ENCODE results near the gene NCOA7. TPM values are rescaled to one million over a fixed set of nuclear protein-coding genes. Genes with fewer than 3 reads are reported as not detected.
"Not testable (repeated sequence)": the region's sequence is repeated elsewhere in the genome, so short reads cannot be mapped to it uniquely, and the experiment has no call there.

Gene NCOA7
- total RNA-seq, 4 donors from 2014 or later, result 16.7 to 28.3 (median 21.2) TPM

- intact Hi-C loops (cut with DNase I; ENCODE audit: low total_unique reads) (loop anchor here (5.0 kb wide), 1 partner anchor 454 kb away; no protein-coding TSS in a partner anchor), in situ Hi-C loops (cut with MboI; ENCODE audit: low pct_ligation_motif_present in 1 of 4, low pct_unique_long_range_greater_than_20kb in 1 of 4, low sequenced_read_pairs in 3 of 4) (loop anchor here (5.0 to 25.0 kb wide), 4 partner anchors 454 to 612 kb away; partner anchors contain the start of gene TPD52L1 (in 3 of the 4))
- H3K36me3 ChIP-seq, result no peaks in the 10 kb centered on the region
- no peak for TF ChIP-seq EP300 (IDR thresholded peaks at IDR 0.05; ENCODE audit: low read depth)
- no peak for TF ChIP-seq CTCF (IDR thresholded peaks at IDR 0.05)
- no peak for TF ChIP-seq POLR2AphosphoS5 (IDR thresholded peaks at IDR 0.05)
- TF ChIP-seq POLR2A (IDR thresholded peaks at IDR 0.05), result no peak
- 62 to 80% methylated on average over 4 of the region's 4 CpGs for WGBS, 2 donors (ENCODE audit: low coverage in 1 of 2)
- peaks cover 39% of the 10 kb centered on the region for H3K27me3 ChIP-seq
- H3K9me3 ChIP-seq, result no peaks in the 10 kb centered on the region
- H3K4me1 ChIP-seq, result no peaks in the 10 kb centered on the region
- DNase-seq, result no peak
- H3K4me3 ChIP-seq, result no peak overlapping the region
- no peak overlapping the region for H3K27ac ChIP-seq
These were observed 24.1 kb upstream of the NCOA7 start for GRCh38 chr6:125766641-125767040.

DNA sequence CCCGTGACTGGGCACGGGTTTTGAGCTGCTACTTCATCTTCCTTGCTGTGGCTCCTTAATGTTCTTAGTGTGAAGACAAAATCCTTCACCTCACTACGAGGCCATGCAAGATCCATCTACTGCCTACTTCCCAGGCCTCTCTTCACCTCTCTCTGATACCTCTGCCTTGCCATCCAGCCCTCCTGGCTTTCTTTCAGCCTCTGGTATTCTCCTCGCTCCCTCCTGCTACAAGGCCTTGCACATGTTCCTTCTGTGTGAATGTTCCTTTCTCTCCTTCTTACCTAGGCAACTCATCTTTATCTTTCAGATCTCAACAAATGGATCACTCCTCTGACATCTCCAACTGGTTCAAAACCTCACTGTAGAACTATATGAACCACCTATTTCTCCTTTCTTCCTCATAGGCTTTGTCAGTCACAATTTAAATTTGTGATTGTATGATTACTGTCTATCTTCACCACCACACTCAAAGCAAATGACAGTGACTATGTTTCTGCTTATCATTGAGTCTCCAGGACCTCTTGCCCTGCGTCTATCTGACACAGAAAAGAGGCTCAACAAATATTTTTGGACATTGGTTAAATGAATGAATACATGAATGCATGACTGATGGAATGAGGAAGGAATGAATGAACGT is 21.5 kb upstream of the NCOA7 start:
- DNase-seq, result no peak
- no peaks in the 10 kb centered on the region for H3K4me1 ChIP-seq
- no peaks in the 10 kb centered on the region for H3K9me3 ChIP-seq
- H3K27ac ChIP-seq, result no peak overlapping the region
- H3K27me3 ChIP-seq, result peaks cover 31% of the 10 kb centered on the region
- intact Hi-C loops (cut with DNase I; ENCODE audit: low total_unique reads) (loop anchor here (5.0 kb wide), 1 partner anchor 457 kb away; no protein-coding TSS in a partner anchor), in situ Hi-C loops (cut with MboI; ENCODE audit: low pct_ligation_motif_present in 1 of 4, low pct_unique_long_range_greater_than_20kb in 1 of 4, low sequenced_read_pairs in 3 of 4) (loop anchor here (5.0 to 25.0 kb wide), 4 partner anchors 457 to 614 kb away; partner anchors contain the start of gene TPD52L1 (in 3 of the 4))
- 60 to 64% methylated on average over 6 of the region's 6 CpGs for WGBS, 2 donors (ENCODE audit: low coverage in 1 of 2)
- H3K4me3 ChIP-seq, result no peak overlapping the region
- TF ChIP-seq EP300 (IDR thresholded peaks at IDR 0.05; ENCODE audit: low read depth) (no peak), POLR2A (IDR thresholded peaks at IDR 0.05) (no peak), POLR2AphosphoS5 (IDR thresholded peaks at IDR 0.05) (no peak)
- no peaks in the 10 kb centered on the region for H3K36me3 ChIP-seq

DNA sequence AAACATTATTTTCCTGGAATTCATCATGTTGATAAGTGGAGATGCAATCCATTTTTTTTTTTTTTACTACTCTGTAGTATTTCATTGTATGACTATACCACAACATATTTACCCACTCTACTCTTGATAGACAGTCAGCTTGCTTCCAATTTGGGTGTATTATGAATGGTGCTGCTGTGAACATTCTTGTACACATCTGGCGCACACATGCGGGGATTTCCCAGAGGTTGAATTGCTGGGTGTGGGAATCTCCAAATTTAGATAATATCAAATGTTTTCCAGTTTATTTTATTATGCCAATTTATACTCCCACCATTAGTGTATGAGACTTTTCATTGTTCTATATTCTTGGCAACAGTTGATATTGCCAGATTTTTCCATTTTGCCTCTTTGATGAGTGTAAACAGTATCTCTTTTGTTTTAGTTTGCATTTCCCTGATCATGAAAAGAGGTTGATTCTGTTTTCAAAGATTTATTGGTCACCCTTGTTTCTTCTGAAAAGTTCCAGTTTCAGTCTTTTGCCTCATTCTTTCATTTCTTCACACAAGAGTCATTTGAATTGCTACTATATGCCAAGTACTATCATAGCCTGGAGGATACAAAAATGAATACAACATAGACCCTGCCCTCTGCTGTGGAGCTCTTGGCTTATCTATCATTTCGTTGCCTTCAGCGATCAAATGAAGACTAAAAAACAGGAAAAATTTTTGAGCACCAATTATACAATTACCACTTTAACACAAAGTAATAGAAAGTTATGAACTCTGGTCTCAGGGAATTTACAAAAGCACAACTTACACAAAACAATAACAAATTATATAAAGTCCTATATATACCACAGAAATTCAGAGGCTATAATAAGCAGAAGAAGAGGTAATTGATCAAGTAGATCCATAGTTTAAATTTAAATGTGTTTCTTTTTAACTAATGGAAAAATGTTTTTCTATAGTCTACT is 17.1 kb upstream of the NCOA7 start:
- DNase-seq, result no peak
- in situ Hi-C loops (cut with MboI; ENCODE audit: low pct_ligation_motif_present in 1 of 4, low pct_unique_long_range_greater_than_20kb in 1 of 4, low sequenced_read_pairs in 3 of 4), result loop anchor here in 3 of 4 donors (25.0 kb wide), 2 partner anchors 586 to 611 kb away; partner anchors contain the start of gene TPD52L1 (in 2 of the 3)
- intact Hi-C loops (cut with DNase I; ENCODE audit: low total_unique reads), result loop anchor here (5.0 kb wide), 1 partner anchor 901 kb away; no protein-coding TSS in a partner anchor

DNA sequence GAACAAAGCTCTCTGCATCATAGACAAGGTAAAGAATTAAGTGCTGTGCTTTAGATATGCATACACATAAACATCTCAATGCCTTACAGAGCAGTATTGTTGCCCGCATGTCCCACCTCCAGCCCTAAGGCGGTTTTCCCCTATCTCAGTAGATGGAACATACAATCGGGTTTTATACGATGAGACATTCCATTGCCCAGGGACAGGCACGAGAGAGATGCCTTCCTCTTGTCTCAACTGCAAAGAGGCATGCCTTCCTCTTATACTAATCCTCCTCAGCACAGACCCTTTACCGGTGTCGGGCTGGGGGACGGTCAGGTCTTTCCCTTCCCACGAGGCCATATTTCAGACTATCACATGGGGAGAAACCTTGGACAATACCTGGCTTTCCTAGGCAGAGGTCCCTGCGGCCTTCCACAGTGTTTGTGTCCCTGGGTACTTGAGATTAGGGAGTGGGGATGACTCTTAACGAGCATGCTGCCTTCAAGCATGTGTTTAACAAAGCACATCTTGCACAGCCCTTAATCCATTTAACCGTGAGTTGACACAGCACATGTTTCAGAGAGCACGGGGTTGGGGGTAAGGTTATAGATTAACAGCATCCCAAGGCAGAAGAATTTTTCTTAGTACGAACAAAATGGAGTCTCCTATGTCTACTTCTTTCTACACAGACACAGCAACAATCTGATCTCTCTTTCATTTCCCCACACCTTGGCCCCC is 14.5 kb upstream of the NCOA7 start:
- peaks cover 15% of the 10 kb centered on the region for H3K27me3 ChIP-seq
- 80 to 83% methylated on average over 3 to 14 of the region's 14 CpGs for WGBS, 2 donors (ENCODE audit: low coverage in 1 of 2)
- DNase-seq; H3K4me3 ChIP-seq; H3K4me1 ChIP-seq; H3K27ac ChIP-seq; H3K36me3 ChIP-seq; H3K9me3 ChIP-seq; intact Hi-C loops (cut with DNase I; ENCODE audit: low total_unique reads): not testable (repeated sequence)
- in situ Hi-C loops (cut with MboI; ENCODE audit: low pct_ligation_motif_present in 1 of 4, low pct_unique_long_range_greater_than_20kb in 1 of 4, low sequenced_read_pairs in 3 of 4), result loop anchor here in 1 of 4 donors (25.0 kb wide), 1 partner anchor 186 kb away; the partner anchor contains the start of gene HINT3

More for the DNA sequence above, 17.1 kb upstream of the NCOA7 start:
- Histone ChIP-seq H3K27ac (no peak overlapping the region), H3K9me3 (no peaks in the 10 kb centered on the region), H3K36me3 (no peaks in the 10 kb centered on the region), H3K4me3 (no peak overlapping the region), H3K4me1 (no peaks in the 10 kb centered on the region), H3K27me3 (peaks cover 15% of the 10 kb centered on the region)
- TF ChIP-seq POLR2A (IDR thresholded peaks at IDR 0.05), result no peak
- TF ChIP-seq CTCF (IDR thresholded peaks at IDR 0.05), result no peak
- TF ChIP-seq EP300 (IDR thresholded peaks at IDR 0.05; ENCODE audit: low read depth), result no peak
- TF ChIP-seq POLR2AphosphoS5 (IDR thresholded peaks at IDR 0.05), result no peak
- 55 to 62% methylated on average over 4 of the region's 4 CpGs for WGBS, 2 donors (ENCODE audit: low coverage in 1 of 2)
